ENCODE measurements around the gene GIPC2. TPM values are rescaled to one million over a fixed set of nuclear protein-coding genes. Genes with fewer than 3 reads are reported as not detected.

GIPC2 gene
- total RNA-seq, 1 experiment from 2014 or later = 0.26 TPM

DNA sequence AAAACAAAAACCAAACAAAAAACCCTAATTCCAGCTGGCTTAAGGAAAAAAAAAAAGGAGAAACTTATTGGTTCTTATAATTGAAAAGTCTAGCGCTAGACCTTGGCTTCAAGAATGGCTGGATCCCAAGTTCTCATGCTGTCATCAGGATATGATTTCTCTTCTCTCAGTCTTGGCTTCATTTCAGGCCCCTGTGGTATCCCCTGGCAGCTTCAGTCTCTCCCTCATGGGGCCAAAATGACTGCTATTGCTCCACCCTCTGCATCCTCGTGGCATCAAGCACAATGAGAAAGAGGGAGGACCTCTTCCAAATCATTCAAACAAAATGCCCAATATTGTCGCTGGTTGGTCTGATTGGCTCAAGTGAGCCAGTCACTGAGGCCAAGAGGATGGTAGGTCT lies 80.7 kb downstream of the GIPC2 start:
- ChIA-PET CTCF (no interaction called here), POLR2A (no interaction called here)
- in situ Hi-C loops (cut with HindIII; ENCODE audit: low pct_unique_long_range_greater_than_20kb, low sequenced_read_pairs) = no loop called here
- Histone ChIP-seq H3K27ac (ENCODE audit: low read length) (no peak overlapping the region), H3K27me3 (ENCODE audit: control insufficient read depth, insufficient read depth, low read length) (no peaks in the 10 kb centered on the region), H3K9me3 (ENCODE audit: control insufficient read depth, insufficient read depth, low read depth, low read length) (no peaks in the 10 kb centered on the region), H3K4me1 (ENCODE audit: control insufficient read depth, insufficient read depth, low read length) (no peaks in the 10 kb centered on the region), H3K36me3 (ENCODE audit: control insufficient read depth, insufficient read depth, low read length) (no peaks in the 10 kb centered on the region), H3K4me3 (ENCODE audit: low read depth in 2 of 2, low read length in 2 of 2) (no peak overlapping the region)
- BruUV-seq (replicated peaks) = no TSS peak
- DNase-seq (ENCODE audit: low read depth, low spot score) (no peak), ATAC-seq (no peak)
- intact Hi-C loops (cut with micrococcal nuclease; ENCODE audit: unreplicated experiment) = no loop called here
- TF ChIP-seq POLR2AphosphoS5 (IDR thresholded peaks at IDR 0.05; ENCODE audit: low read depth, low read length) (no peak), SIN3A (IDR thresholded peaks at IDR 0.05; ENCODE audit: borderline replicate concordance, insufficient read depth, low read depth, low read length) (no peak)

DNA sequence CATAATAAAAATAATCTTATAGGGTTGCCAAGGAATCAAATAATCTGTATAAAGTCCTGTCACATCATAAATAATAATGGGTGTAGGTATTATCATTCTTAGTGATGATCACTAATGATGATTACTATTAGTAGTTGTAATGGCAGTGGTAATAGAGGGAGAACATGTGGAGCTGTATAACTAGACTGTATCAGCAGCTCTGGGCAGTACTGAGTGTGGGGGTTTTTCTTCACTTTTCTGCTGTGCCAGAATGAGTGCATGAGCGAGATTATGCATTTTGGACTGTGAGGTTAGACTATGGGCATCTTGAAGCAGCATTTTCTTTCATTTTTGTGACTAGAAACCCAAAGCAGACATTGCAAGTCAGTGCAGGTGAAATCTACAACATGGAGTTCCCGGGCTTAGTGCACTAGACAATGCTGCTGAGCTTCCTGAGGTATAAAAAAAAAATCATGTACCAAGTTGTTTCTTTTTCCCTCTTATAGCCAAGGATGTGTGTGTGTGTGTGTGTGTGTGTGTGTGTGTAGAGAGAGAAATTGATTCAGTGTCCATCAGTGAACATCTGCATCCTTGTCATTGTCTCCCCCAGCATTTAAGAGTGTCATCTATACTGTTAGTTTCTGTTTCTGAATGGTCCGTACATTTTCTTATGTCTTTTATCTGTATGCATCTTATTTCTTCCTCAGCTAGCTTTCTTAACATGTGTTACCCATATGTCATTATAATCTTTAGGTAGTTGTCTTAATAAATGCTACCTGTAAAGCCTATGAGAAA lies 86.6 kb downstream of the GIPC2 start:
- Histone ChIP-seq H3K9me3 (ENCODE audit: control insufficient read depth, insufficient read depth, low read depth, low read length) (no peaks in the 10 kb centered on the region), H3K27me3 (ENCODE audit: control insufficient read depth, insufficient read depth, low read length) (no peaks in the 10 kb centered on the region; the same call in none of the 2 replicates), H3K4me3 (ENCODE audit: low read depth in 2 of 2, low read length in 2 of 2) (no peak overlapping the region), H3K4me1 (ENCODE audit: control insufficient read depth, insufficient read depth, low read length) (no peaks in the 10 kb centered on the region), H3K36me3 (ENCODE audit: control insufficient read depth, insufficient read depth, low read length) (no peaks in the 10 kb centered on the region), H3K27ac (ENCODE audit: low read length) (no peak overlapping the region)
- ATAC-seq (no peak), DNase-seq (ENCODE audit: low read depth, low spot score) (no peak)
- intact Hi-C loops (cut with micrococcal nuclease; ENCODE audit: unreplicated experiment) = no loop called here
- no peak for TF ChIP-seq SIN3A (IDR thresholded peaks at IDR 0.05; ENCODE audit: borderline replicate concordance, insufficient read depth, low read depth, low read length)
- no TSS peak for BruUV-seq (replicated peaks)
- POLR2A ChIA-PET = no interaction called here
- in situ Hi-C loops (cut with HindIII; ENCODE audit: low pct_unique_long_range_greater_than_20kb, low sequenced_read_pairs) = no loop called here
- CTCF ChIA-PET = no interaction called here

DNA sequence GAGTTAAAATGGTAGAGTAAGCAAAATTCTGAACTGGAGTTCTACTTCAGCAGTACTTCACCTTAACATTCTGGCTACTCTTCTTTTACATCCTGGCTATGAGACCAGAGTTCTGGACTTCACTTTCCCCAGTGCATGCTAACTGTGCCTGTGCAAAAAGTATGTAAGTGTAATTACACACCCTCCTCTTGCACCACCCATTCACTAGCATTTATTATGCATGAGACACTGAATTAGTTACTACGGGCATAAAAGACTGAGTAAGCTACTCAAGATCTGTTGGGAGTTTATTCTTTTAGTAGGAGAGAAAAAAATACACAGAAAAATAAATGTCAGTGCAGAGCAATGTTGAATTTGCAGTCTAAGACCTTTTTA lies 87.2 kb downstream of the GIPC2 start:
- BruUV-seq (replicated peaks) = no TSS peak
- DNase-seq (ENCODE audit: low read depth, low spot score) (no peak), ATAC-seq (no peak)
- ChIA-PET POLR2A (no interaction called here), CTCF (no interaction called here)
- TF ChIP-seq POLR2AphosphoS5 (IDR thresholded peaks at IDR 0.05; ENCODE audit: low read depth, low read length) = no peak
- no peak for TF ChIP-seq TCF7L2 (IDR thresholded peaks at IDR 0.05; ENCODE audit: low read depth, low read length)
- Histone ChIP-seq H3K9me3 (ENCODE audit: control insufficient read depth, insufficient read depth, low read depth, low read length) (no peaks in the 10 kb centered on the region), H3K4me1 (ENCODE audit: control insufficient read depth, insufficient read depth, low read length) (no peaks in the 10 kb centered on the region), H3K27ac (ENCODE audit: low read length) (no peak overlapping the region), H3K36me3 (ENCODE audit: control insufficient read depth, insufficient read depth, low read length) (no peaks in the 10 kb centered on the region), H3K27me3 (ENCODE audit: control insufficient read depth, insufficient read depth, low read length) (no peaks in the 10 kb centered on the region; the same call in none of the 2 replicates), H3K4me3 (ENCODE audit: low read depth in 2 of 2, low read length in 2 of 2) (no peak overlapping the region)
- in situ Hi-C loops (cut with HindIII; ENCODE audit: low pct_unique_long_range_greater_than_20kb, low sequenced_read_pairs) (no loop called here), intact Hi-C loops (cut with micrococcal nuclease; ENCODE audit: unreplicated experiment) (no loop called here)

DNA sequence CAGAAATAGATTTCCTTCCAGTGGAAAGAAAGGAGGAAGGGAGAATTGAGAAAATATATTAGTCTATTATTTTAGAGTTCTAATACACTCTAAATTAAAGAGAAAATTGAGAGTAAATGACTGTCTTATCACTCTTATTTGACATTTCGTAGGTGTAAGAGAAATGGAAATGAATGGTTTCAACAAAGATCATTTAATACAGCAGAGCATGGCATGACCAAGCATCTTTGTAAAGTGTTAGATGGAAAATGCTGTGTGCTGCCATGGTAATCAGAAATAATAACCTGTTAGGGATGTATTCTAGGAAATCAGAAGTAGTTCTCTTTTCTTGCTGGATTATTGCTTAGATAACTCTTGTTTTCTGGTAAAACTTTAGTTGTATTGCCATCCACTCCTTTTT lies 90.9 kb downstream of the GIPC2 start:
- H3K27ac ChIP-seq (ENCODE audit: low read length) = no peak overlapping the region
- no peaks in the 10 kb centered on the region for H3K36me3 ChIP-seq (ENCODE audit: control insufficient read depth, insufficient read depth, low read length)
- H3K4me1 ChIP-seq (ENCODE audit: control insufficient read depth, insufficient read depth, low read length) = no peaks in the 10 kb centered on the region
- ChIA-PET CTCF (no interaction called here), POLR2A (no interaction called here)
- DNase-seq (ENCODE audit: low read depth, low spot score) = no peak
- in situ Hi-C loops (cut with HindIII; ENCODE audit: low pct_unique_long_range_greater_than_20kb, low sequenced_read_pairs) = no loop called here
- intact Hi-C loops (cut with micrococcal nuclease; ENCODE audit: unreplicated experiment) = no loop called here
- H3K9me3 ChIP-seq (ENCODE audit: control insufficient read depth, insufficient read depth, low read depth, low read length) = no peaks in the 10 kb centered on the region
- H3K27me3 ChIP-seq (ENCODE audit: control insufficient read depth, insufficient read depth, low read length) = no peaks in the 10 kb centered on the region; the same call in none of the 2 replicates
- no TSS peak for BruUV-seq (replicated peaks)
- TF ChIP-seq POLR2AphosphoS5 (IDR thresholded peaks at IDR 0.05; ENCODE audit: low read depth, low read length) (no peak), TCF7L2 (IDR thresholded peaks at IDR 0.05; ENCODE audit: low read depth, low read length) (no peak), SIN3A (IDR thresholded peaks at IDR 0.05; ENCODE audit: borderline replicate concordance, insufficient read depth, low read depth, low read length) (no peak)
- TF ChIP-seq, protein P1, sequence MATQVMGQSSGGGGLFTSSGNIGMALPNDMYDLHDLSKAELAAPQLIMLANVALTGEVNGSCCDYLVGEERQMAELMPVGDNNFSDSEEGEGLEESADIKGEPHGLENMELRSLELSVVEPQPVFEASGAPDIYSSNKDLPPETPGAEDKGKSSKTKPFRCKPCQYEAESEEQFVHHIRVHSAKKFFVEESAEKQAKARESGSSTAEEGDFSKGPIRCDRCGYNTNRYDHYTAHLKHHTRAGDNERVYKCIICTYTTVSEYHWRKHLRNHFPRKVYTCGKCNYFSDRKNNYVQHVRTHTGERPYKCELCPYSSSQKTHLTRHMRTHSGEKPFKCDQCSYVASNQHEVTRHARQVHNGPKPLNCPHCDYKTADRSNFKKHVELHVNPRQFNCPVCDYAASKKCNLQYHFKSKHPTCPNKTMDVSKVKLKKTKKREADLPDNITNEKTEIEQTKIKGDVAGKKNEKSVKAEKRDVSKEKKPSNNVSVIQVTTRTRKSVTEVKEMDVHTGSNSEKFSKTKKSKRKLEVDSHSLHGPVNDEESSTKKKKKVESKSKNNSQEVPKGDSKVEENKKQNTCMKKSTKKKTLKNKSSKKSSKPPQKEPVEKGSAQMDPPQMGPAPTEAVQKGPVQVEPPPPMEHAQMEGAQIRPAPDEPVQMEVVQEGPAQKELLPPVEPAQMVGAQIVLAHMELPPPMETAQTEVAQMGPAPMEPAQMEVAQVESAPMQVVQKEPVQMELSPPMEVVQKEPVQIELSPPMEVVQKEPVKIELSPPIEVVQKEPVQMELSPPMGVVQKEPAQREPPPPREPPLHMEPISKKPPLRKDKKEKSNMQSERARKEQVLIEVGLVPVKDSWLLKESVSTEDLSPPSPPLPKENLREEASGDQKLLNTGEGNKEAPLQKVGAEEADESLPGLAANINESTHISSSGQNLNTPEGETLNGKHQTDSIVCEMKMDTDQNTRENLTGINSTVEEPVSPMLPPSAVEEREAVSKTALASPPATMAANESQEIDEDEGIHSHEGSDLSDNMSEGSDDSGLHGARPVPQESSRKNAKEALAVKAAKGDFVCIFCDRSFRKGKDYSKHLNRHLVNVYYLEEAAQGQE (IDR thresholded peaks at IDR 0.05; ENCODE audit: insufficient read depth in 1 of 2, low read depth in 2 of 2, low read length in 1 of 2) = no peak
- TF ChIP-seq, protein P2, sequence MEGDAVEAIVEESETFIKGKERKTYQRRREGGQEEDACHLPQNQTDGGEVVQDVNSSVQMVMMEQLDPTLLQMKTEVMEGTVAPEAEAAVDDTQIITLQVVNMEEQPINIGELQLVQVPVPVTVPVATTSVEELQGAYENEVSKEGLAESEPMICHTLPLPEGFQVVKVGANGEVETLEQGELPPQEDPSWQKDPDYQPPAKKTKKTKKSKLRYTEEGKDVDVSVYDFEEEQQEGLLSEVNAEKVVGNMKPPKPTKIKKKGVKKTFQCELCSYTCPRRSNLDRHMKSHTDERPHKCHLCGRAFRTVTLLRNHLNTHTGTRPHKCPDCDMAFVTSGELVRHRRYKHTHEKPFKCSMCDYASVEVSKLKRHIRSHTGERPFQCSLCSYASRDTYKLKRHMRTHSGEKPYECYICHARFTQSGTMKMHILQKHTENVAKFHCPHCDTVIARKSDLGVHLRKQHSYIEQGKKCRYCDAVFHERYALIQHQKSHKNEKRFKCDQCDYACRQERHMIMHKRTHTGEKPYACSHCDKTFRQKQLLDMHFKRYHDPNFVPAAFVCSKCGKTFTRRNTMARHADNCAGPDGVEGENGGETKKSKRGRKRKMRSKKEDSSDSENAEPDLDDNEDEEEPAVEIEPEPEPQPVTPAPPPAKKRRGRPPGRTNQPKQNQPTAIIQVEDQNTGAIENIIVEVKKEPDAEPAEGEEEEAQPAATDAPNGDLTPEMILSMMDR (IDR thresholded peaks at IDR 0.05) = no peak
- no peak overlapping the region for H3K4me3 ChIP-seq (ENCODE audit: low read depth in 2 of 2, low read length in 2 of 2)
- ATAC-seq = no peak

Measured in Panc1 (cell line).